ENCODE results near the gene RPL15.
"Not testable (repeated sequence)": the region's sequence is repeated elsewhere in the genome, so short reads cannot be mapped to it uniquely, and the experiment has no call there.

Gene RPL15

DNA sequence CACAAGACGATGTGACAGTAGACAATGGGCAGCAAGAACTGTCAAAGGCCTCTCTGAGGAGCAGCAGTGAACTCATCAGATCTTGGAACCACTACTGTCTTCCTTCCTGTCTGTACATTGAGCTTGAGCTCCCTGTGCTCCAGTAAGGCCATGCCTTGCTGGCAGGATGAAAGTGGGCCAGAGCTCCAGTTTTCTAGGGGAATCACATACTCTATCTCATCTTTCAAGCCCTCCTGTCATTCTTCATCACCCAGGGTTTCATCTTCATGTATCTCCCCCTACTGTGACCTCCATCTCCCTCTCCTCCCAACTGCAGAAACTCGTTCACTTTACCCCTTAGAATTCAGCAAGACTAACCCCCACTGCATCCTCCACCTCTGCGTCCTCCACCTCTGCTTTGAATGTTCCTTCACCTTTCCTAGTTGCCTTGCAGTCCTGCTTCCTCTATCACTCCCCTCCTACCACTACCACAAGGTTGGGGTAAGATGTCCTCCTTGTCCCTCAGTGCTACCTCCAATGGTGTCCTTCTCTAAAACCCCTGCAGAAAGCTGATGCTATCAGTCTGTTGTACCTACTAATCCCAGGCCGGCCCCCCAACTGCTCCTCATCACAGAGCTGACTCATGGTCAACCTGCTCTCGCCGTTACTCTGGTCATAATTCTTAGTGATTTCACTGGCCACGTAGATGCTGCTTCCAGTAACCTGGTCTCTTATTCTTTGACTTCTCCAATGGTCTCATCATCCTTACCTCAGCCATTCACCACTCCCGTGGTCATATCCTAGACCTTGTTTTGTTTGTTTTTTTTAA, 22.5 kb upstream of the RPL15 start:
- DNase-seq = no peak

DNA sequence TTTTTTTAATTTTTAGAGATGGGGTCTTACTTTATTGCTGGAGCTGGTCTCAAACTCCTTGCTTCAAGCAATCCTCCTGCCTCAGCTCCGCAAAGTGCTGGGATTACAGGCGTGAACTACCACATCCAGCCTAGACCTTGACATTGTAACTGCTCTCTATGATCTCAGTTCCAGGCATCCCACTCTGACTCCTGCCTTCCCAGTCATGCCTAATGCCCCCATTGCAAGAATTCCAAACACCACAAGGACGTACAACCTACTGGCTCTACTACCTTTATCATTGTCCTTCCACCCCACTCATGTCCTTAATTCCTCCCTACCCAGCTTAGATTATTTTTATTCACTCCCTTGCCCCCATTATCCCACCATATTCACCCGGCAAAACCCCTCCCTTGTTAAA, 21.8 kb upstream of the RPL15 start:
- DNase-seq = no peak

DNA sequence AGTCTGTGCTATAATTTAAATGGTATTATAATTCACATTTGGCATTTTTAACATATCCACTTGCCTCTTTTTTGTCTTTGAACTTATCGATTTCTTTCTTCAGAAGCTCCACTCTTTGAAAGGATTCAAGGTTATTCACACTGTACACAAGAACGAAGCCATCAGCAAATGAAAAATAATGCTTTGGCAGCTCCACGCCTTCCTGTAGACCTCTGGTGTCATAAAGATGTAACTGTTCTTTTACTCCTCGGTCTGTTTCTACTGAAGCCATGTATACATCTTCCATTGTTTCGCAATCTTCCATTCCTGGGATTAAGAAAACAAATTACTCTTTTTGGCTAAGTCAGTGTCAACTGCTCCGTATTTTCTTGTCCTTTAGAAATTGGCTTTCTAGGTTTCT, 16.2 kb upstream of the RPL15 start:
- DNase-seq = no peak

DNA sequence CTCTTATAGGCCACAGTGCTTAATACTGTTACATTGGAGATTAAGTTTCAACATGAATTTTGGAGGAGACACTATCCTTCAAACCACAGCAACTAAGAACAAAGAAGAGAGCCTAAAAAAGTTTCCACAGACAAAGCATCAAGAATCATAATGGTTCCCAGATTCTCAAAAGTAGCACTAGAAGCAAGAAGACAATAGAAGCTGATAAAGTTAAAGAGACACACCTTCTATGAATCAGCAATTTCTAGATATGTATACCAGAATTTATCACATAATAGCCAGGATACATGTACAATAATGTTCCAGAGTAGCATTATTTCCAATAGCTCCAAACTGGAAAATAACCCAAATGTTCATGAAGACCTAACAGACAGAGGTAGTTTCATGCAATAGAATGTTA, 12.4 kb upstream of the RPL15 start:
- no peak for DNase-seq

DNA sequence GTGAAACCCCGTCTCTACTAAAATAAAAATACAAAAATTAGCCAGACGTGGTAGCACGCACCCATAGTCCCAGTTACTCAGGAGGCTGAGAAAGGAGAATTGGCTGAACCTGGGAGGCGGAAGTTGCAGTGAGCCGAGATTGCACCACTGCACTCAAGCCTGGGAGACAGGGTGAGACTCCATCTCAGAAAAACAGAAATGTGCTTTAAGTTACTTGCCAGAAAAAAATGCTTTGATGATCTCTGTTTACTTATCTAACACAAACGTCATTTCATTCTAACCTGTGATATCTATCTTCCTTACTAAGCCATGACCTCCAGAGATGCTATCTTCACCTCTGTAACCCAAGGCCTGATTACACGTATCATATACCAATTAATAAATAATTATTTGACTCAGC, 7.6 kb upstream of the RPL15 start:
- no peak for DNase-seq

DNA sequence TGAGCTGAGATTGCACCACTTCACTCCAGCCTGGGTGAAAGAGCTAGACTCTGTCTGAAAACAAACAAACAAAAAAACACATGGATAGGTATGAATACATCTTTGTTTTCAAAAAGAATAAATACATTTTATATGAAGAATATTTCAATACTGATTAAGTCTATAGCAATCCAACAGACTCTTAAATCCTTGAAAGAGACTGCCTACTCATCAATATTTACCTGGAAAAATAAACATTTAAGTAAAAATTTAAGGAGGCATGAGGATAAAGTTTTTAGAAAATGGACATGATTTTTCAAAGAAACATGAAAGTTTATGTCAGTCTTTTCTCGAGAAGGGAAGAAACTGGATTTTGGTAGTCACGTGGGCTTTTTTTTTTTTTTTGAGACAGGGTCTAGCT, 5.5 kb upstream of the RPL15 start:
- DNase-seq = no peak

DNA sequence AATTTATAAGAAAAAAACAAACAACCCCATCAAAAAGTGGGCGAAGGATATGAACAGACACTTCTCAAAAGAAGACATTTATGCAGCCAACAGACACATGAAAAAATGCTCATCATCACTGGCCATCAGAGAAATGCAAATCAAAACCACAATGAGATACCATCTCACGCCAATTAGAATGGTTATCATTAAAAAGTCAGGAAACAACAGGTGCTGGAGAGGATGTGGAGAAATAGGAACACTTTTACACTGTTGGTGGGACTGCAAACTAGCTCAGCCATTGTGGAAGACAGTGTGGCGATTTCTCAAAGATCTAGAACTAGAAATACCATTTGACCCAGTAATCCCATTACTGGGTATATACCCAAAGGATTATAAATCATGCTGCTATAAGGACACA, 4.6 kb upstream of the RPL15 start:
- not testable (repeated sequence) for DNase-seq

DNA sequence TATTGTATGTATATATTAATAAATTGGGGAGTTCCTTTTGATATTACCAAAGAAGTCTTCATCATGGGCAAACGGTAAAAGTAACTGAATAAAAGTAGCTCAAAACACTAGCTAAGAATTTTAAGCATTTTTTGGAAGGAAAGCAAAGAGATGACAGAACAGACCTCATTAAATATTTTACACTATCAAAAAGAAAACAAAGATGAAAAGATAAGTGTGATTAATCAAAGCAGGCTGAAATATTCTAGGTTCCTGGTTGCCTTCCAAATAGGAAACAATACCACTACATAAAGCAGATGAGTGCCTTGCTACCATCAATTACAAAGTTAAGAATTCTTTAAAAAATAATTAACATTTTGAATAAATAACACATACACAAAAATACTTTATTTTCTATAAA, 3.8 kb upstream of the RPL15 start:
- DNase-seq = no peak

DNA sequence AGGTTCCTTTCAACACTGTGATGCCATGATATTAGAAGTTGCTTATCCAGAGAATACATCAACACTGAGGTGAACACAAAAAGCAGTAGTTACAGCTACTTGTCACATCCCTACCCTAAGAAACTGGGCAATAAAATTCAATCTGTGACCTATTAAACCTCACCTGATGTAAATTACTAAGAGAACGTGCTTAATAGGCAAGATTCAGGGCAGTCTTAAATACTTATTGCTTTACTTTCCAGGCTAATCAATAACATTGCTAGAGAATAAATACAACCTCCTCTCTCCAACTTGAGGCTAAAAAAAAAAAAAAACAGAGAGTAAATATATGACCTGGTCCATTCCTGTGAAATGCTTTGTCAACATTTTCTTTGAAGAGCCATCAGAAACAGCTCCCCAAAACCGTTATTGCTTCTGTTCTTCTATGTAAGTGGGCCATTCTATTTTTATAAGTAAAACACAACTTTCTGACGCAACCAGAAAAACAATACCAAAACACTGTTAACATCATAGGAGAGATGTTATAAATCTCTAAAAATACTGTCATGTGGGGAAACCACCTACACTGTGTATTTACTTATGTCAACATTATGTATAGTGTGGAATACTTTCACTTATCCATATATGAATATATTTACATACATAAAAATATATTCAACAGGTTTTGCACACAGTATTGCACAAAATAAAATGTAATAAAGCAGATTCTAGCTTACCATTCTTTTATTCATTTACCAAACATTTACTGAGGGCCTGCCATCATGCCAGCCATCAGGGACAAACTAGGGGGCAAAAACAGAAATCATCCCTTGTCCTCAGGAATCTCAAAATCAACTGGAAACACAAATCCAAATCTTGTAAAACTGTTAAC, 2.8 kb upstream of the RPL15 start:
- DNase-seq = no peak

DNA sequence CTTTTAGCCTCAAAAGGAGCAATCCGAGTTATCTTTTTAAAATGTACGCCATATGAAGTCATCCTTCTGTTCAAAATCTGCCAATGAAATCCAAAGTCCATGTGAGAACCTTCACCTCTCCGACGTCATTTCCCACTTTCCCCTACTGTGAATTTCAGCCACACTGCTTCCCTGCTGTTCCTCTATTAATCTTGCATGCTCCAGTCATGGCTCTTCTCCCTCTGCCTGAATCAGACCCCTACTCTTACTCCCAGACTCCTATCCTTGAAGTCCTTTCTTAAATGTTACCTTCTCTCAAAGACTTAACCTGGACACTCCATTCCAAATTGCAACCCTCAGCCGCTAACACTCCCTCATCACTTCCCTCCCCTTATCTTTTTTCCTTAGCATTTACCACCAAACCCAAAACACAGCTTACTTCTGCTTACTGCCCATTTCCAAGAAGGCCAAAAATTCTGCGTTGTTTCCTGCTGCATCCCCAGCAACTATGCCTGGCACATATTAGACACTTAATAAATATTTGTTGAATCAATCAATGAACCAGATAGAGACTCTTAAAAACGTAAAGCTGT, 1.3 kb upstream of the RPL15 start:
- DNase-seq = no peak

DNA sequence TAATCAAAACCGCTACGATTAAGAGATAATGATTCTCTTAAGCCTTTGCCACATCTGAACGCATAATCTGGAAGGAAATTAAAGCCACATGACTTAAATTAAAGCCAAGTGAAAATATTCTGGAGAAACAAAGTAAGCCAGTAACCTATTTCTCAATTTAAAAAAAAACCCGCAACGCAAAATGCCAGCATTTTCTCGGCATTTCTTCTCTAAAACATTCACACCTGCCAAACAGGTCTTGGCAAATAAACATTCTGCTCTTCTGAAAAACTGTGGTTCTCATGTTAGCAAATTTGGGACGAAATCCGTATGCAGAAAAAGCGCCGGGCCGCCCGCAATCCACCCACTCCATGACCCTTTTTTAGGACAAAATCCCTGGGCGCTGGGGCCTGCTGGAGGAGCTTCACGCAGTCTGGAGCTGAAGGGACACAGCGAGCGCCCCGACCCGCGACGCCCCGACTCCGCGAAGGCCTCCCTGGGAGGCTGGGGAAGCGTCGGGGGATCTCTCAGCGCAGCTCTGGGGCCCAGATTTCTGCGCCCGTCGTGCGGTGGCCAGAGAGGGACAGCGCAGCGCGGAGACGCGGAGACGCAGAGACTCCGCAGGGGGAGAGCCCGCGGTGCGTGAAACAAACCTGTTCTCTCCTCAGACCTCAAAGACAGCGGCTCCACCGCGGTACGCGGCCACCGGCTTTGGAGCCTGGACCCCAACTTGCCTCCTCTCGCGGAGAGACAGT, 613 bp upstream of the RPL15 start:
- DNase-seq = no peak

DNA sequence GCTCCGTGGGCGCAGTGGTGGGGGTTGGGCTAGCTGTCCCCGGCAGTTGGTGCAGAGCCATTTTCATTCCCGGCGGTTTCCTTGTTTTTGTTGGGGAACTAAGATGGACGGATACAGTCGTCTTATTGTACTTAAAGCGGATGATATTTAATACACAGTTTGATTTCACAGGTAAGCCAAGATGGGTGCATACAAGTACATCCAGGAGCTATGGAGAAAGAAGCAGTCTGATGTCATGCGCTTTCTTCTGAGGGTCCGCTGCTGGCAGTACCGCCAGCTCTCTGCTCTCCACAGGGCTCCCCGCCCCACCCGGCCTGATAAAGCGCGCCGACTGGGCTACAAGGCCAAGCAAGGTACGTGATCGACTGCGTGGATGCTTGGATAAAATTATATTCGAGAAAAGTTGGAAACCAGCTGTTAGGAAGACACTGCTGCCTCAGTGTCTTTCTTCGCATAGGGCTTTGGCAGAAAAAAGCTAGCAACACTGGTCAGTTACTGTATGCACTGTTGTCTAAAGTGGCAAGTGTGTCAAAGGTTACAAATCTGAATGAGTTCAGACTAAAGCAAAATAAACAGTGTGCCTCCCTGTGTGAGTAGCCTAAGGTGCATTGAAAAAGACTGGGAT, 859 bp downstream of the RPL15 start:
- peak; percentile 41 for DNase-seq

DNA sequence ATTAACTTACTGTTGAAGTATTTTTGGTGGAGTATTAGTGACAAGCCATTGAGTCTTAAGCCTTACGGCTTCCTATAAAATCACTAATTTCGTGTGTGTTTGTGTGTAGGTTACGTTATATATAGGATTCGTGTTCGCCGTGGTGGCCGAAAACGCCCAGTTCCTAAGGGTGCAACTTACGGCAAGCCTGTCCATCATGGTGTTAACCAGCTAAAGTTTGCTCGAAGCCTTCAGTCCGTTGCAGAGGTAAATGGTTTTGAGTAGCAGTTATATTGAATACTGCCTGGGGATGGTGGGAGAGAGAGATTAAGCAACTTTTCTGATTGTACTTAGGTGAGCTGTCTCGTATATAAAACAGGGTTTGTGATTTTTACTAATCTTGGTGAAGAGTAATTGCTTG, 1.4 kb downstream of the RPL15 start:
- not testable (repeated sequence) for DNase-seq

DNA sequence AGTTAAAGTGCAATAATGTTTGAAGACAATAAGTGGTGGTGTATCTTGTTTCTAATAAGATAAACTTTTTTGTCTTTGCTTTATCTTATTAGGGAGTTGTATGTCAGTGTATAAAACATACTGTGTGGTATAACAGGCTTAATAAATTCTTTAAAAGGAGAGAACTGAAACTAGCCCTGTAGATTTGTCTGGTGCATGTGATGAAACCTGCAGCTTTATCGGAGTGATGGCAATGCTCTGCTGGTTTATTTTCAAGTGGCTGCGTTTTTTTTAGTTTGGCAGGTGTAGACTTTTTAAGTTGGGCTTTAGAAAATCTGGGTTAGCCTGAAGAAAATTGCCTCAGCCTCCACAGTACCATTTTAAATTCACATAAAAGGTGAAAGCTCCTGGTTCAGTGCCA, 2.7 kb downstream of the RPL15 start:
- DNase-seq = no peak

DNA sequence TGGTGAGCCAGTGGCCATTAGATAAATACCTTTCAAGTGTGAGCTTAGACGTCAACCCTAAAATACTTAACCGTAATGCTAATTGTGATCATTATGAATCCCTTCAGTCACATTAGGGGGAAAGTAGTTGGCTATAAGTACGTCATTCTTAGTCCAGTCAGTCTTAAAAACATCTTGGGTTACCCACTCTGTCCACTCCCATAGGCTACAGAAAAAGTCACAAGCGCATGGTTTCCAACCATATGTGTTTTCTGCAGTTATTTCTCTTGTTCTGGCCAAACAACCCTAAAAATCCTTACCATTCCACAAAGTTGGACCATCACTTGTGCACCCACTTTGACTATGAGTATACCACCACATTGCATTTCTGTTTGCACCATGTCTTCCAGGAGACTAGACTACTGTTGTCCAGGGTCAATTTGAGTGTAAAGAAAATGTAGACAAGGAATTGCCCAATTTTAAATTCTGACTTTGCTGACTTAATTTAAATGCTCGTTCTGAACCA, 3.3 kb downstream of the RPL15 start:
- DNase-seq = no peak

DNA sequence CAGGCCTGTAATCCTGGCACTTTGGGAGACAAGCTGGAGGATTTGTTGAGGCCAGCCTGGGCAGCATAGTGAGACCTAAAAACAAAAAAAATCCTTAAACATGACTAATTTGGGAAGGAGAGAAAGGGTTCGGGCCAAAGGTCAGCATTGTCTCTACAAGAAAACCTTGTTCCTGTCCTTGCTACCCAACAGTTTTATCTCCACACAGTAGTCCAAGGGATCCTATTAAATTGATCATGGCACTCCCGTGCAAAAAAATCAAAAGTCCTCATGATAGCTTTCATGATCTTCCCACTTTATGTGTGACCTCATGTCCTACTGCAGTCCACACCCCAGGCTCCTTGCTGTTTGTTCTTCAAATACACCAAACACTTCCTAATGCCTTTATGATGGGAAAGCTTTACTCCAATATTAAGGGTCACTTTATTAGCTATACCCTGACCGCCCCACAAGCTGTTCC, 4.2 kb downstream of the RPL15 start:
- no peak for DNase-seq

DNA sequence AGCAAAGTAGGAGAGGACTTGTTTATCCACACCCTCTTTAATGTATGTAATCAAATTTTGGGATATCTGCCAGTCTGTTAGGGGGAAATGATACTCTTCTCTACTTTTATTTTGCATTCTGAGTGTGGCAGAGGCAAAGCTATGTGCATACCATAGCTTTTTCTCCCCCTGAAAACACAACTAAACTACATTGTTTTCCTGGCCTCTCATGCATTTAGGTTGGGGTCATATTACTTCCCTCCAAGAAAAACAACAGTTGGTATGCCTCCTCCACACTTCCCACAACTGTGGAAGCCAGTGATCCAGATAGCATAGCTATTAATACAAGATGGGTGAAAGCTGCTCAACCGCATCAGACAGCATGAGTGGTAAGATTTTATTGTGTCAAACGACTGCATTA, 6.9 kb downstream of the RPL15 start:
- no peak for DNase-seq

DNA sequence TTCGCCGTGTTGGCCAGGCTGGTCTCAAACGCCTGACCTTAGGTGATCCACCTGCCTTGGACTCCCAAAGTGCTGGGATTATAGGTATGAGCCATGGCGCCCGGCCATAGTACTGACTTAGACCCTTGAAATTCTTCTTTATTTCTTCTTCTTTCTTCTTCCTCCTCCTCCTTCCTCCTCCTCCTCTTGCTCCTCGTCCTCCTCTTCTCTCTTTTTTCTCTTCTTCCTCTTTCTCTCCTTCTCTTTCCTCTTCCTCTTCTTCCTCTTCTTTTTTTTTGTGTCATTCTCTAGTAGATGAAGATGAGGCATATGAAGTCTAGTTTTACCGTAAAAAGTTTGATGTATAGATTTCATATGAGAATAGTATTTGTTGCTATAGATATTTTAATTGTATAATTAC, 9.3 kb downstream of the RPL15 start:
- no peak for DNase-seq

DNA sequence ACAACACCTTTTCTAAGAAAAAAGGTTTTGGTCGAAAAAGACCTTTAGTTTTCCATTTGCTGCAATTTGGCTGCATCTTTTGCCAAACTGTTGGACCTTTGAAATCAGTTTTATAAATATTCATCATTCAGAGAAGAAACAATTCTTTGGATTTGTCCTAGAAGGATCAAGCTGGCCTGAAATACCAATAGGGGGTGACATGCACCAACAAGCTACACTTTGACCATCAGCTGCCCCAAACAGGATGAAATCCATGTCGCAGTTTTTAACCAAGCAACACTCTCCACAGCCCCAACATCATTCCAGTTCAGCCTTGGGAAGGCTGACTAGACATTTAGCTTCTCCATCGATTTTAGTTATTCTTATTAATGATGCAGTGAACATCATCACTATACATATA, 9.8 kb downstream of the RPL15 start:
- DNase-seq = no peak

DNA sequence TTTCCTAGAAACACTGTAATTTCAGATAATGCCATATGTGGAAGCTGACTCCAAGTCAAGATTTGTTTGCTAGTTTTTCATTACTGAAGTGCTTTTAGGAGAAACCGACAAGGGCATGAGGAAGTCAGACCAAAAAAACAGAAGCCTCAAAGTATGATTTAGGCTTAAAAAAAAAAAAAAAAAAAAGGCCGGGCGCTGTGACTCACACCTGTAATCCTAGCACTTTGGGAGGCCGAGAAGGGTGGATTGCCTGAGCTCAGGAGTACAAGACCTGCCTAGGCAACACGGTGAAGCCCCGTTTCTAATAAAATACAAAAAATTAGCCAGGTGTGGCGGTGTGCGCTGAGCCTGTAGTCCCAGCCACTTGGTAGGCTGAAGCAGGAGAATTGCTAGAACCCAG, 11.6 kb downstream of the RPL15 start:
- no peak for DNase-seq

DNA sequence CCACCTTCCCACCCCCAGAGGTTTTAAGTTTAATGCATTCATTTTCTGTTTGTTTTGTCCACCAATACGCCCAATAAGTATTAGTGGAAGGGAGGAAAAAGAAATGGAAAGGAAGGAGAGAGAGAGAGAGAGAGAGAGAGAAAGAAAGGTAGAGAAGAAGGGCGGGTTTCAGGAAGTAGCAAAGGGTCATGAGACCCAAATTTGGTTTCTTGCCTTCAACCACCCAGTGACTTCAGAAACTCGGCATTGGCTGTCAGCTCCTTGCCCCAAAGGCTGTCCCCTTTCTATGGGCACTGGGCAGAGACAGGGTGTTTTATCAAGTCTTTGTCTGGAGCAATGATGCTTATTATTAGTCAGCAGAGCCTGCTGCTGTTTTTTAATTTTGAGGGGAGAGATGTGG, 14.7 kb downstream of the RPL15 start:
- no peak for DNase-seq

DNA sequence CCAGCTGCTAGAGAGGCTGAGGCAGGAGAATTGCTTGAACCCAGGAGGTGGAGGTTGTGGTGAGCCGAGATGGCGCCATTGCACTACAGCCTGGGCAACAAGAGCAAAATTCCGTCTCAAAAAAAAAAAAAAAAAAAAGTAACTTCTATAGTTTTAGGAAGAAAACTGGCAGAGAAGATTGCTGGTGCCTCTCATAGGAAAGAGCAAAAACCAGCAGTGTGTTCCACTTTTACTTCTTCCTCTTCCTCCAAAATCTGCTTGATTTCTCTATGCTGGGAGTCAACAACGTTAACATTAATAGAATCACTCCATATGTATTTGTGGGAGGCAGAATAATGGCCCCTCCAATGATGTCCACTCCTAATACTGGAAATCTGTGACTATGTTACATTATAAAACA, 15.6 kb downstream of the RPL15 start:
- DNase-seq = no peak

DNA sequence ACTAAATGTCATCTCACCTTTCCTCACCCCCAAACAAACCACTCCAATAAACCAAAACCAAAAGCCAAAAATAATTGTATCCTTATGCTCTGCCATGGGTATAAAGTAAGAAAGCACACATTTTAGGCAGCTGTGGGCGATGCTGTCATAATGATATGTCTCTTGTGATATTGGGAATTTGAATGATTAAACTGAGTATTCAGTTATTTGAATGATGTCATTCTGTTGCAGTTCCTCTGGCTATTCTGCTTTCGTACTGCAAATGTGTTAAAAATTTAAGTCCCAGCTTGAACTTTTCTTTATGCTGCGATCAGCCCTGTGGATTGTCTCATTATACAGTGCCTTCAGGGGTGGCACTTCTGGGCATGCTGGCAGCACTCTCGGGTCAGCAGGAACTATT, 17.3 kb downstream of the RPL15 start:
- DNase-seq = no peak
